Hepatocyte (in vitro differentiated cells): ENCODE data around the gene CCNQ. TPM values are rescaled to one million over a fixed set of nuclear protein-coding genes. Genes with fewer than 3 reads are reported as not detected.

Experiments
- DNase-seq: peaks from one replicate; pipeline ENCODE4 v3.0.0-alpha.2; 2016; ENCODE audit warnings: low spot score
- H2AFZ ChIP-seq: fragments of 200-600 bp; sonication (generic); 2 replicates; pipeline ENCODE4 v1.6.0; 2016; ENCODE audit warnings: antibody characterized with exemption, mild to moderate bottlenecking
- H3K27ac ChIP-seq: fragments of 200-600 bp; sonication (generic); 2 replicates; pipeline ENCODE4 v1.5.1; 2016; ENCODE audit warnings: mild to moderate bottlenecking
- H3K27me3 ChIP-seq: fragments of 200-600 bp; sonication (generic); 2 replicates; pipeline ENCODE4 v1.6.1; 2016
- H3K36me3 ChIP-seq: fragments of 200-600 bp; sonication (generic); replicated peaks from 2 replicates; pipeline ENCODE4 v1.5.1; 2016; ENCODE audit warnings: low read depth; ENCODE audit not compliant: insufficient read depth
- H3K4me1 ChIP-seq: fragments of 200-600 bp; sonication (generic); 2 replicates; pipeline ENCODE4 v1.5.1; 2016; ENCODE audit warnings: mild to moderate bottlenecking, moderate library complexity; ENCODE audit not compliant: insufficient read depth
- H3K4me2 ChIP-seq: fragments of 200-600 bp; sonication (generic); 2 replicates; pipeline ENCODE4 v1.6.0; 2016
- H3K4me3 ChIP-seq: fragments of 200-600 bp; sonication (generic); 2 replicates; pipeline ENCODE4 v1.5.1; 2016; ENCODE audit warnings: mild to moderate bottlenecking
- H3K79me2 ChIP-seq: fragments of 200-600 bp; sonication (generic); 2 replicates; pipeline ENCODE4 v1.6.0; 2017; ENCODE audit warnings: mild to moderate bottlenecking
- H3K9me2 ChIP-seq: fragments of 200-600 bp; sonication (generic); replicated peaks from 2 replicates; pipeline ENCODE4 v1.6.0; 2017; ENCODE audit warnings: mild to moderate bottlenecking; ENCODE audit not compliant: insufficient read depth
- H3K9me3 ChIP-seq: fragments of 200-600 bp; sonication (generic); 2 replicates; pipeline ENCODE4 v1.5.1; 2016; ENCODE audit warnings: low read depth, mild to moderate bottlenecking
- H4K20me1 ChIP-seq: fragments of 200-600 bp; sonication (generic); 2 replicates; pipeline ENCODE4 v1.6.0; 2016; ENCODE audit warnings: mild to moderate bottlenecking; ENCODE audit not compliant: insufficient read depth, poor library complexity, severe bottlenecking
- EZH2 ChIP-seq: fragments of 200-600 bp; sonication (generic); IDR thresholded peaks from 2 replicates; pipeline ENCODE4 v1.6.1; 2016; ENCODE audit warnings: antibody characterized with exemption, mild to moderate bottlenecking, borderline replicate concordance
- EZH2phosphoT487 ChIP-seq: fragments of 200-600 bp; sonication (generic); IDR thresholded peaks from one replicate; pipeline ENCODE4 v1.6.1; 2018; ENCODE audit warnings: antibody characterized with exemption, mild to moderate bottlenecking, low read depth, moderate library complexity; ENCODE audit not compliant: unreplicated experiment, severe bottlenecking
- WGBS: methylation state at CpG from one replicate; pipeline ENCODE4 v1.1.6; 2016; ENCODE audit warnings: low lambda C conversion rate; ENCODE audit errors: missing lambda C conversion rate; 5-methylcytosine and 5-hydroxymethylcytosine counted together
- polyA plus RNA-seq: library from polyadenylated mRNA; unstranded; fragments of >200 nt; fragmentation: Nextera tagmentation; extraction: Ambion mirVana; gene quantifications from 2 replicates; pipeline ENCODE4 v1.2.1, GENCODE V29; 2016
- total RNA-seq: library from RNA; depleted of rRNA; stranded (reverse); fragments of >200 nt; gene quantifications from 2 replicates; pipeline ENCODE4 v1.2.3, GENCODE V29; 2014
- TF ChIP-seq, protein P1 (sequence below): fragments of 200-600 bp; sonication (generic); IDR thresholded peaks from 2 replicates; pipeline ENCODE4 v1.5.1; 2016; ENCODE audit warnings: antibody characterized with exemption, mild to moderate bottlenecking; ENCODE audit not compliant: poor library complexity

CCNQ gene
- total RNA-seq (21.6 and 28.3 TPM in 2 replicates), polyA plus RNA-seq (26.7 and 31.3 TPM in 2 replicates)

- Histone ChIP-seq H3K27me3 (no peaks in the 10 kb centered on the region), H2AFZ (peak within 1 kb of the TSS; percentile 28), H3K4me1 (peaks cover 4% of the 10 kb centered on the region), H3K27ac (peak within 1 kb of the TSS; percentile 73), H4K20me1 (no peaks in the 10 kb centered on the region), H3K9me2 (no peaks in the 10 kb centered on the region), H3K9me3 (no peaks in the 10 kb centered on the region), H3K4me2 (peak within 1 kb of the TSS; percentile 87), H3K36me3 (no peaks in the 10 kb centered on the region), H3K79me2 (peaks cover 17% of the 10 kb centered on the region), H3K4me3 (peak within 1 kb of the TSS; percentile 52)
- peak; percentile 55 for DNase-seq
- TF ChIP-seq EZH2 (no peak), EZH2phosphoT487 (no peak)
- TF ChIP-seq, protein P1, sequence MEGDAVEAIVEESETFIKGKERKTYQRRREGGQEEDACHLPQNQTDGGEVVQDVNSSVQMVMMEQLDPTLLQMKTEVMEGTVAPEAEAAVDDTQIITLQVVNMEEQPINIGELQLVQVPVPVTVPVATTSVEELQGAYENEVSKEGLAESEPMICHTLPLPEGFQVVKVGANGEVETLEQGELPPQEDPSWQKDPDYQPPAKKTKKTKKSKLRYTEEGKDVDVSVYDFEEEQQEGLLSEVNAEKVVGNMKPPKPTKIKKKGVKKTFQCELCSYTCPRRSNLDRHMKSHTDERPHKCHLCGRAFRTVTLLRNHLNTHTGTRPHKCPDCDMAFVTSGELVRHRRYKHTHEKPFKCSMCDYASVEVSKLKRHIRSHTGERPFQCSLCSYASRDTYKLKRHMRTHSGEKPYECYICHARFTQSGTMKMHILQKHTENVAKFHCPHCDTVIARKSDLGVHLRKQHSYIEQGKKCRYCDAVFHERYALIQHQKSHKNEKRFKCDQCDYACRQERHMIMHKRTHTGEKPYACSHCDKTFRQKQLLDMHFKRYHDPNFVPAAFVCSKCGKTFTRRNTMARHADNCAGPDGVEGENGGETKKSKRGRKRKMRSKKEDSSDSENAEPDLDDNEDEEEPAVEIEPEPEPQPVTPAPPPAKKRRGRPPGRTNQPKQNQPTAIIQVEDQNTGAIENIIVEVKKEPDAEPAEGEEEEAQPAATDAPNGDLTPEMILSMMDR: no peak
- 49% methylated on average over 26 of the region's 79 CpGs for WGBS
These were observed at the start of gene CCNQ for GRCh38 chrX:153598541-153599191. Gene CCNQ (minus strand): TSS chrX:153599139. CDS start chrX:153599073, 66 bp downstream.

- no peak overlapping the region for H3K4me3 ChIP-seq
- no peak overlapping the region for H3K27ac ChIP-seq
- peak overlapping the region; percentile 74 for H3K4me2 ChIP-seq
- H3K36me3 ChIP-seq: no peaks in the 10 kb centered on the region
- TF ChIP-seq EZH2phosphoT487 (no peak), EZH2 (peak; percentile 44)
- TF ChIP-seq, protein P1: no peak
- H3K4me1 ChIP-seq: no peaks in the 10 kb centered on the region
- no peaks in the 10 kb centered on the region for H4K20me1 ChIP-seq
- H3K9me3 ChIP-seq: no peaks in the 10 kb centered on the region
- peaks cover 8% of the 10 kb centered on the region for H3K27me3 ChIP-seq
- no peaks in the 10 kb centered on the region for H3K9me2 ChIP-seq
- H3K79me2 ChIP-seq: no peaks in the 10 kb centered on the region
- no peak overlapping the region for H2AFZ ChIP-seq
- WGBS: 44% methylated on average over 57 of the region's 85 CpGs
- DNase-seq: no peak
These were observed 48.8 kb upstream of the CCNQ start for GRCh38 chrX:153647461-153648357.

DNA sequence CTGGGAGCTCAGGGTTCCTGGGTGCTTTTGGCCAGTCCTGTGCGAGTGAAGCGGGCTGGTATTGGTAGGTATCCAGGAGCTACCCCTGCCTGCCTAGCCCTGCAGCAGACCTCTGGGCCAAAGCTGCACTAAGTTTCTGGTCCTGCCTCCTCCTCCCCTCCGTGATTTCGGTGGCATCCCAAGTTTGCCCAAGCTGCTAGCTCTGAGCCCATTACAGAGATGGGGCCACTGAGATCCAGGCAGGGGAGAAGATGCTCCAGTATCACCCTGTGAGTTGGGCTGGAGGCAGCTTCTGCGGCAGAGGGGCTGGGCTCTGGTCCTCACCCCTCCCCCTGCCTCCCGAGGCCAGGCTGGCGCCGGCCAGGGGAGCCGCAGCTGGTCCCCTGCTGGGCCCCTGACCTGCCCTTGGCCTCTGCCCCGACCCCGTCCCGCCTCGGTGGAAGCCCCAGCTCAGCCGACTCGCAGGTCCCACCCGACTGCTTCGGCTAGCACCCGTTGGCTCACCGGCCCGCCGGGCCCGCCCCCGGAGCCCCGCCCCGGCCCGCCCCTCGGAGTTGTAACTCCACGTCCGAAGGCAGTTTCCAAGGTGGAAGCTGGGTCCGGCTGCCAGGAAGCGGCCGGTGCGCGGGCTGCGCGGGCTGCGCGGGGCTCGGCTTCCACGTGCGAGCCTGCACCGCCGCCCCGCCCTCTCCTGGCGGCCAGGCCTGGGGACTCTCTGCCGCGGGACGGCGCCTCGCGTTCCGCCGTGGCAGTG lies 47.9 kb upstream of the CCNQ start, which contains the start of gene DUSP9:
Gene DUSP9, plus strand, starts transcription at position 584 of the 754 bp plus-strand sequence. CDS start 751 bp downstream, outside the sequence.
- DNase-seq: peak; percentile 72
- H3K36me3 ChIP-seq: no peaks in the 10 kb centered on the region
- H2AFZ ChIP-seq: no peak within 1 kb of the TSS
- H3K27me3 ChIP-seq: peaks cover 8% of the 10 kb centered on the region
- H3K4me1 ChIP-seq: no peaks in the 10 kb centered on the region
- H3K79me2 ChIP-seq: no peaks in the 10 kb centered on the region
- no peak within 1 kb of the TSS for H3K4me3 ChIP-seq
- H4K20me1 ChIP-seq: no peaks in the 10 kb centered on the region
- H3K4me2 ChIP-seq: peak within 1 kb of the TSS; percentile 74
- no peak within 1 kb of the TSS for H3K27ac ChIP-seq
- 63% methylated on average over 26 of the region's 53 CpGs for WGBS
- H3K9me2 ChIP-seq: no peaks in the 10 kb centered on the region
- TF ChIP-seq EZH2 (no peak), EZH2phosphoT487 (no peak)
- TF ChIP-seq, protein P1: no peak
- no peaks in the 10 kb centered on the region for H3K9me3 ChIP-seq
